GM12878 (cell line): ENCODE results near the gene PGLYRP1.

Experiments used
- POLR2A ChIP-seq: IDR thresholded peaks from 2 replicates; pipeline ENCODE4 v1.6.1; 2011; ENCODE audit warnings: low read depth, mild to moderate bottlenecking, low read length
- TF ChIP-seq, protein P1 (sequence below): fragments of 450-650 bp; IDR thresholded peaks from 2 replicates; pipeline ENCODE4 v1.6.1; 2018; ENCODE audit warnings: mild to moderate bottlenecking, low read depth, moderate library complexity; ENCODE audit not compliant: partially characterized antibody
- TF ChIP-seq, protein P2 (sequence below), 3 experiments: IDR thresholded peaks in 2 of 3; conservative IDR thresholded peaks in 1 of 3; 2 replicates each; pipeline ENCODE4 v1.5.1; 2011; ENCODE audit warnings: low read depth in 3 of 3, low read length in 3 of 3, mild to moderate bottlenecking in 3 of 3, control low read depth in 2 of 3, moderate library complexity in 2 of 3, inconsistent platforms in 1 of 3, mixed read lengths in 1 of 3; ENCODE audit not compliant: control insufficient read depth in 2 of 3, insufficient read depth in 1 of 3; ENCODE audit errors: extremely low read depth in 1 of 3

DNA sequence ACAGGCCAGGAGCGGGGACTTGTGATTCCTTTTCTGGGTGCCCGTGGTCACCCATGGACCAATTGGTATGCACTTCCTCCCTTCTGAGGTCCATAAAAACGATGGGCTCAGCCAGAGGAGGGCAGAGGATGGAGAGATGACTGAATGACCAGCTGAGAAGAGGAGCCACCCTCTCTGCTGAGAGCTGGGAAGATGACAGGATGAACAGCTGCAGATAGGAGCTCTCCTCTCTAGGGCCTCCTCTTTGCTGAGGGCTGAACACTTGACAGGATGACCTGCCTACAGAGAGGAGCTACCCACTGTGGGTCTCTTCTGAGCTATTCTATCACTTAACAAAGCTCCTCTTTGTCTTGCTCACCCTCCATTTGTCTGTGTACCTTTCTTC, 13.9 kb upstream of the PGLYRP1 start:
- TF ChIP-seq, protein P1, sequence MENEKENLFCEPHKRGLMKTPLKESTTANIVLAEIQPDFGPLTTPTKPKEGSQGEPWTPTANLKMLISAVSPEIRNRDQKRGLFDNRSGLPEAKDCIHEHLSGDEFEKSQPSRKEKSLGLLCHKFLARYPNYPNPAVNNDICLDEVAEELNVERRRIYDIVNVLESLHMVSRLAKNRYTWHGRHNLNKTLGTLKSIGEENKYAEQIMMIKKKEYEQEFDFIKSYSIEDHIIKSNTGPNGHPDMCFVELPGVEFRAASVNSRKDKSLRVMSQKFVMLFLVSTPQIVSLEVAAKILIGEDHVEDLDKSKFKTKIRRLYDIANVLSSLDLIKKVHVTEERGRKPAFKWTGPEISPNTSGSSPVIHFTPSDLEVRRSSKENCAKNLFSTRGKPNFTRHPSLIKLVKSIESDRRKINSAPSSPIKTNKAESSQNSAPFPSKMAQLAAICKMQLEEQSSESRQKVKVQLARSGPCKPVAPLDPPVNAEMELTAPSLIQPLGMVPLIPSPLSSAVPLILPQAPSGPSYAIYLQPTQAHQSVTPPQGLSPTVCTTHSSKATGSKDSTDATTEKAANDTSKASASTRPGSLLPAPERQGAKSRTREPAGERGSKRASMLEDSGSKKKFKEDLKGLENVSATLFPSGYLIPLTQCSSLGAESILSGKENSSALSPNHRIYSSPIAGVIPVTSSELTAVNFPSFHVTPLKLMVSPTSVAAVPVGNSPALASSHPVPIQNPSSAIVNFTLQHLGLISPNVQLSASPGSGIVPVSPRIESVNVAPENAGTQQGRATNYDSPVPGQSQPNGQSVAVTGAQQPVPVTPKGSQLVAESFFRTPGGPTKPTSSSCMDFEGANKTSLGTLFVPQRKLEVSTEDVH: no peak
- TF ChIP-seq, protein P2, sequence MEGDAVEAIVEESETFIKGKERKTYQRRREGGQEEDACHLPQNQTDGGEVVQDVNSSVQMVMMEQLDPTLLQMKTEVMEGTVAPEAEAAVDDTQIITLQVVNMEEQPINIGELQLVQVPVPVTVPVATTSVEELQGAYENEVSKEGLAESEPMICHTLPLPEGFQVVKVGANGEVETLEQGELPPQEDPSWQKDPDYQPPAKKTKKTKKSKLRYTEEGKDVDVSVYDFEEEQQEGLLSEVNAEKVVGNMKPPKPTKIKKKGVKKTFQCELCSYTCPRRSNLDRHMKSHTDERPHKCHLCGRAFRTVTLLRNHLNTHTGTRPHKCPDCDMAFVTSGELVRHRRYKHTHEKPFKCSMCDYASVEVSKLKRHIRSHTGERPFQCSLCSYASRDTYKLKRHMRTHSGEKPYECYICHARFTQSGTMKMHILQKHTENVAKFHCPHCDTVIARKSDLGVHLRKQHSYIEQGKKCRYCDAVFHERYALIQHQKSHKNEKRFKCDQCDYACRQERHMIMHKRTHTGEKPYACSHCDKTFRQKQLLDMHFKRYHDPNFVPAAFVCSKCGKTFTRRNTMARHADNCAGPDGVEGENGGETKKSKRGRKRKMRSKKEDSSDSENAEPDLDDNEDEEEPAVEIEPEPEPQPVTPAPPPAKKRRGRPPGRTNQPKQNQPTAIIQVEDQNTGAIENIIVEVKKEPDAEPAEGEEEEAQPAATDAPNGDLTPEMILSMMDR (IDR thresholded peaks at IDR 0.05 in 2 of 3, conservative IDR thresholded peaks at IDR 0.05 in 1 of 3; ENCODE audit: control insufficient read depth in 2 of 3, extremely low read depth in 1 of 3, insufficient read depth in 1 of 3, low read depth in 3 of 3, low read length in 3 of 3): no peak
- no peak for TF ChIP-seq POLR2A
